ENCODE data around the gene ATG7. TPM values are rescaled to one million over a fixed set of nuclear protein-coding genes. Genes with fewer than 3 reads are reported as not detected.

Gene ATG7, protein sequence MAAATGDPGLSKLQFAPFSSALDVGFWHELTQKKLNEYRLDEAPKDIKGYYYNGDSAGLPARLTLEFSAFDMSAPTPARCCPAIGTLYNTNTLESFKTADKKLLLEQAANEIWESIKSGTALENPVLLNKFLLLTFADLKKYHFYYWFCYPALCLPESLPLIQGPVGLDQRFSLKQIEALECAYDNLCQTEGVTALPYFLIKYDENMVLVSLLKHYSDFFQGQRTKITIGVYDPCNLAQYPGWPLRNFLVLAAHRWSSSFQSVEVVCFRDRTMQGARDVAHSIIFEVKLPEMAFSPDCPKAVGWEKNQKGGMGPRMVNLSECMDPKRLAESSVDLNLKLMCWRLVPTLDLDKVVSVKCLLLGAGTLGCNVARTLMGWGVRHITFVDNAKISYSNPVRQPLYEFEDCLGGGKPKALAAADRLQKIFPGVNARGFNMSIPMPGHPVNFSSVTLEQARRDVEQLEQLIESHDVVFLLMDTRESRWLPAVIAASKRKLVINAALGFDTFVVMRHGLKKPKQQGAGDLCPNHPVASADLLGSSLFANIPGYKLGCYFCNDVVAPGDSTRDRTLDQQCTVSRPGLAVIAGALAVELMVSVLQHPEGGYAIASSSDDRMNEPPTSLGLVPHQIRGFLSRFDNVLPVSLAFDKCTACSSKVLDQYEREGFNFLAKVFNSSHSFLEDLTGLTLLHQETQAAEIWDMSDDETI
- total RNA-seq: 62.9 TPM

DNA sequence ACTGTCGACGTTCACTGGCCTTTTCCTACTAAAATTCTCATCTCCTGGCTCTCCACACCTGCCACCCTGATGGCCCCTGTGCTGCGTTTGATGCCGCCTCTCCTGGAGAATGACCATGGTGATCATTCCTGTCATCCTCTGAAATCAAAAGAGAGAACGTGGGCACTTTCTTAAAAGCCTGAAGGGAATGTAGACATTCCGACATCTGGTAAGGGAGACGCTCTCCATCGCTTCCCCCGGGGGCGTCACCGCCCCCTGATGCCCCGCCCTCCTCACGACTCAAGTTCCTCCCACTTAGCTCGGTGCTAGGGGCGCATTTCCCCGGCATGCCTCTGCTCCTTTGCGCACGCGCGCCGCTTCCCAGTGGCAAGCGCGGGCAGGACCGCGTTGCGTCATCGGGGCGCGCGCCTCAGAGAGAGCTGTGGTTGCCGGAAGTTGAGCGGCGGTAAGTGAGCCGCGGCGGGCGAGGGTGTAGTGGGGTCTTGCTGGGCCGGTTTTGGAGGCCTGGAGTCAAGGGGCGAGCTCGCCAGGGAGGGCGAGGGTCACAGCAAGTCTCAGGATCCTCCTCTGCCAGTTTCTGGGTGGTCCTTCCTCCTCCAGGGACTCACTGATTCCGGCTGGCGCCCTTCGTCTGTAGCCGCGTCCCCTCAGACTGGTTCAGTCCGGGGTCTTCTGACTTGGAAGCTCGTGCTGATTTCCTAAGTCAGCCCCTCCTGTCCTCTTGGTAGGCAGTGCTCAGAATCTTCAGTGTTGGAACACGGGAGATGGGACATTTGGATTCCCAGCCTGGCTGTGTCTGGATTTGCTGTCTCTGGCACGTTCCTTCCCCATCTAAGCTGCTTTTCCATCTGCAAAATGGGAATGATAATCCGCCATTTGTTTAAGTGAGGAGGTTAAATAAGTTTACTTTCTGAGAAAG is at the start of gene ATG7:
TSS of gene ATG7 (plus strand) at position 412 of the 919 bp plus-strand sequence. CDS start 26,299 bp downstream, outside the sequence.
- DNase-seq (ENCODE audit: low spot score): peak; percentile 96

GRCh38 chr3:11224010-11224409 is 48.2 kb upstream of the ATG7 start:
- DNase-seq (ENCODE audit: low spot score): no peak

DNA sequence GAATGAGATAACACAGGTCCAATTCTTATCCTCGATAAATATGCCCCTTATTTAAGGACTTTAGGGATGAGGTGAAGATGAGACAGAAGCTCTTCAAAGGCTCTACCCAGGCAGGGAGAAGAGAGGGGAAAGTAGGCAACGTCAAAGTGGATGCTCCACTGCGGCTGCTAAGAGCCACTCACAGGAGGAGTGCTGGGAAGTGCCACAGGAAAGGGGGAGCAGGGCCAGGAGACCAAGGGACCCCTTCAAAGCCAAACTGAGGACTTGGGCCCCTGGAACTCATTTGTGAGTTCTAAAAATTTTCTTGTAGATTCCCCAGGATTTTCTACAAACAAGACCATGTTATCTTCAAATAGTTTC is 47.3 kb upstream of the ATG7 start:
- DNase-seq (ENCODE audit: low spot score): no peak

GRCh38 chr3:11226042-11226370 is 46.2 kb upstream of the ATG7 start:
- peak; percentile 60 for DNase-seq (ENCODE audit: low spot score)

- no peak for DNase-seq (ENCODE audit: low spot score)
These were observed 44.2 kb upstream of the ATG7 start for GRCh38 chr3:11228041-11228440.

DNA sequence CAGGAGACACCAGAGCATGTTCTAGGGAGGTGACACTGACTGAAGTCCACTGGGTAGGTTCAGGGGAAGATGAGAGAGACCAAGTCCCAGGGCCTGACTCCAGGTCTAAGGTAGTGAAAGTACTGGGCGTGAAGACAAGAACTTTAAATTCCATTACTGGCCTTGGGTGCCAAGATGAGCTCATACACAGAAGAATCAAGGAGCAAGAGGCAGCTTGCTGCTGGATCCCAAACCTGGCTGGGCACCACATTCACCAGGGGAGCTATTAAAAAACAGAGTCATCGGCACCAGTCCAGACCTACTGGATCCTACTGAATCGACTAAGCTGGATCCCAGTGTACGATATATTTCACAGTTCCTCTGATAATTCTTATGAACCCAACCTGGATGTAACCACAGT is 42.1 kb upstream of the ATG7 start:
- DNase-seq (ENCODE audit: low spot score): no peak

DNA sequence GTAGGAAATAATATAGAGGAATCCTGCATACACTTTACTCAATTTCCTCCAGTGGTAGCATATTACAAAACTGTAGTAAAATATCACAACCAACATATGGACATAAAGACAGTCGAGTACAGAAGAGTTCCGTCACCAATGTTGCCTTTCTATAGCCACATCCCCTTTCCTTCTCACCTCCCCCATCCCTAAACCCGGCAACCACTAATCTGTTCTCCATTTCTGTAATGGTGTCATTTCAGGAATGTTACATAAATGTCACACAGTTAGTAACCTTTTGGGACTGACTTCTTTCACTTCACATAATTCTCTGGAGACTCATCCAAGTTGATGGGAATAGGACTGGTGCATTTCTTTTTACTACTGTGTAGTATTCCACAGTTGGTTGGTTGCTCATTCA is 41.4 kb upstream of the ATG7 start:
- DNase-seq (ENCODE audit: low spot score): no peak

- no peak for DNase-seq (ENCODE audit: low spot score)
These were observed 36.8 kb upstream of the ATG7 start for GRCh38 chr3:11235385-11235784.

DNA sequence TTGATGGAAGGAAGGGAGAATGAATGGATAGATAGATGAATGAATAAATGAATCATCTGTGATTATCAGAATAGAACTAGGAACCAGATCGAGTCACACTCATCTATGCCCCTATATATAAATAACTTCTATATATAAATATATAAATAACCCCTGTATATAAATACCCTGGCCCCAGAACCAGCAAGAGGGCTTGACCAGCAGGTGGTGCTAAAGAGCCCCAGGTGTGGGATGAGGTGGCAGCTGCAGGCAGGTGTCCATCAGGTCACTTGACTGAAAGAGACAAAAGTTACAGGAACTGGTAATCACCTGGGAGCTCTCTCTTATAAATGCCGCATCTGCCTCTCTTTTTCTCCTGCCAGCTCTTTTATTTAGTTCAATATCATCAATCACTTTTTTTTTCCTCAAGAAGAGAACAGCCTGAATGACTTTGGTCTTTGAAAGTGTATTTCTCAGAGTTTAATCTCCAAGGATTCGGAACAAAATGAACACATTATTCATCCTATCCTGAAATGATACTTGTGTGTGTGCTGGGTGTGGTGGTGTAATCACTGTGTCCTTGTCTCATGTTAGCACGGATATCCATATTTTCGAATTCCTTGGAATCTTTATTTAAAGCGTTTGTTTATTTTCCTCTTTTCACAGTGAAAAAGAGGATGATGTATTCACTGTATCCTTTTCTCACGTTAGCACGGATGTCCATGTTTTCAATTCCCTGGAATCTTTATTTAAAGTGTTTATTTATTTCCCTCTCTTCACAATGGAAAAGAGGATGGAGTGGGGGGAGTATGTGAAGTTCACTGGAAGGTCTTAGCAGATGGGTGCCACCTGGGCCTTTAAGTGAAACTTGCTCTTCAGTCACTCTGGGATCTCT is 35.4 kb upstream of the ATG7 start:
- peak; percentile 61 for DNase-seq (ENCODE audit: low spot score)

DNA sequence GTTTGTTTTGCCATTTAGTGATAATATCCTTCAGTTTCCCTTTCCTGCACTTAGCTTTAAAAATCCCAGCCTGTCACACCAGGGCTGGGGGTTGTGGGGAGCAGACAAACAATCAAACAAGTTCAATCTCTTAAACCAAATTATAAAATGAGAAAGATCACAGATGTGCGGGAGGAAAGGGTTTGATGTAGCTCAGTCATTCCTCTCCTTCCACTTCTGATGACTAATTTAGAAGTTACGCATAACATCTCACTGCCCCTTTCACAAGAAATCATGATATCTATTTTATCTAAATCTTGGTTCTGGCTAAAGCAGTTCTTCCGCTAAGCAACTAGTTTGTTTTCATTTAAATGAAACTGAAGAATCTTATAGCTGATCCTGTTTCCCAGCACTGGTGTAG is 34.1 kb upstream of the ATG7 start:
- DNase-seq (ENCODE audit: low spot score): no peak

GRCh38 chr3:11238880-11239279 is 33.3 kb upstream of the ATG7 start:
- DNase-seq (ENCODE audit: low spot score): no peak

GRCh38 chr3:11239796-11240195 is 32.4 kb upstream of the ATG7 start:
- DNase-seq (ENCODE audit: low spot score): no peak

DNA sequence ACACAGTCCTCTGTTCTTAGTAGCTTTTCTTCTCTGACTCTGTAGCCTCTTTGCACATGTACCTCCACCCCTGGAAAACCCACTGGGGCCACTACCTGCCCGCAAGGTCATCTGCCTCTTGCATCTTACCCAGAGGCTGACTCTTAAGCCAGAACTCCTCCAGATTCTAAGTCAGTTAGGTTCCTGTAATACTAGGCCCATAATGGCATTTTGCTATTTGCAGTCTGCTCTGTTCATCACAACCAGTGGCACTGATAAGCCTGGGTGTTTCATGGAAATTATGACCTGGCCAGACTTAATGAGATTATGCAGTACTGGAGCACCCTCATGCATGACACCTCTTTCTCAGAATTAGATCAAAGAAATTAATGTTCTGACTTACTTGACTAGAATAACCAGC is 31.7 kb upstream of the ATG7 start:
- DNase-seq (ENCODE audit: low spot score): no peak

GRCh38 chr3:11244121-11244677 is 28.0 kb upstream of the ATG7 start:
- DNase-seq (ENCODE audit: low spot score): no peak

GRCh38 chr3:11245276-11245675 is 26.9 kb upstream of the ATG7 start:
- DNase-seq (ENCODE audit: low spot score): no peak

DNA sequence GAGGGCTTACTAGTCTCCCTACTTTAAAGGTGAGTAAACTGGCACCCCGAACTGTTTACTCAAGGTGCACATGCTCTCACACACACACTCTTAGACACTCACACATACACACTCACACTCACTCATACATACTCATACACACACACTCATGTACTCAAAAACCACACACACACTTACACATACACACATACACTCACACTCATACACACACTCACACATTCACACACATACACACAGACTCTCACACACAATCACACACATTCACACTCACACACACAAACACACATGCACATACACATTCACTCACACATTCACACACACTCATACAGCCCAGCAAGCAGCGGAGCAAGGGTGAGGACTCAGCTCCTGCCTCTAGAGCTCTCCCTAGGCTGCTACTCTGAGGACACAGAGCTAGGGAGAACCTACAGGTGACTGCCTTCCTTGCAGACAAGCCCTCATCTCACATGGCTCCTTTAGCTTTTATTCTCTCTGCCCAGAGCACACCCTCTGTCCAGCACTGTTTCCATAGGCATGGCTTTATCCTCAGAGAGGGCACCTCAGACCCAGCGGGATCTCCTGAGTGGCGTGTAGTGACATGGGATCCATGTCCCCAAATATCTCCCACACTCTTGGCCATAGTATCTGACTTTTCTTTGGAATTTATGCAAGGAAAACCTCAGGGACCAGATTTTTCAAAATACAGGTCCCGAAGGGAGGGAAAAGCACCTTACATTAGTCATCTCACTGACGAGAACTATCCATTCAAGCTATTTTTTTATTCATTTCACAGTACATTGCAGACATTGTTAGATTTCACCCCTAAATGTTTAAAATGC is 26.2 kb upstream of the ATG7 start:
- no peak for DNase-seq (ENCODE audit: low spot score)

- no peak for DNase-seq (ENCODE audit: low spot score)
These were observed 25.6 kb upstream of the ATG7 start for GRCh38 chr3:11246663-11246970.

- DNase-seq (ENCODE audit: low spot score): no peak
These were observed 24.8 kb upstream of the ATG7 start for GRCh38 chr3:11247362-11247761.

DNA sequence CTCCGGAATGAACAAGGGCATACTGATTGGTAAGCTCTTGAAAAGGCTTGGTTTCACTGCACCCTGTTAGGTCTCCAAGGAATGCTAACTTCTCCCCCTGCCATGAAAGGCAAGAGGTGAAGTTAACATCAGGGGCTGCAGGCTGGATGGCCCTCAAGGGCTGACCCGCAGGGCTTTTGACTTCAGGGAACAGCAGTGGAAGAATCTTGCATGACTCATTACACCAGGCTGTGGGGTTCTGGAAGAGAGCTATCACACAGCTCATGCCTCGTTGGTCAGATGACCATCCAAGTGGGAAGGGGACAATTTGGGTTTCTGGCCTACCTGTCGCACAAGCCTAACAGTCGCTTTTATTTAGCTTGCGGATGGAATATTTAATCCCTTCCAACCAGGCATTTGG is 23.6 kb upstream of the ATG7 start:
- DNase-seq (ENCODE audit: low spot score): no peak

All from ureter (tissue), 1 donor.